Spleen (tissue), 7 donors: Measurements from ENCODE around the gene FHIT.

Experiments
- CTCF ChIP-seq, 11 experiments: fragments of 200-600 bp in 7 of 11; fragments of 450-650 bp in 4 of 11; sonication (generic) in 4 of 11; IDR thresholded peaks in 8 of 11; conservative IDR thresholded peaks in 3 of 11; 1 replicate in 7 of 11; 2 replicates in 4 of 11; pipeline versions ENCODE4 v1.4.0 to v1.8.0; 2016 to 2021; ENCODE audit warnings: antibody characterized with exemption in 11 of 11, inconsistent platforms in 4 of 11, mild to moderate bottlenecking in 1 of 11
- POLR2A ChIP-seq, 3 donors: fragments of 450-650 bp; IDR thresholded peaks; one replicate each; pipeline ENCODE4 v1.5.1; 2017; ENCODE audit warnings: antibody characterized with exemption in 3 of 3, mild to moderate bottlenecking in 1 of 3
- donor health status: DM: no; HTN: no; CAD: no; lungs with moderate emphysema.
- donor health status: DM: no; HTN: no; CAD: no.
- donor health status: DM: no; HTN: no; CAD: no.

GRCh38 chr3:59885899-59886400, 1365.3 kb downstream of the FHIT start:
- TF ChIP-seq CTCF (IDR thresholded peaks at IDR 0.05 in 8 of 11, conservative IDR thresholded peaks at IDR 0.05 in 3 of 11) (no peak), POLR2A (IDR thresholded peaks at IDR 0.05) (no peak)
